CD4-positive, alpha-beta T cell treated with Interleukin-4 for 4 hours (primary cell): ENCODE results near the gene CAGE1.
A peak's percentile ranks its signal among the peaks of the same experiment; 100 is the strongest.
"Not testable (repeated sequence)": the region's sequence is repeated elsewhere in the genome, so short reads cannot be mapped to it uniquely, and the experiment has no call there.

Experiments used
- DNase-seq: peaks from one replicate; pipeline ENCODE4 v3.0.0-alpha.2; 2020

CAGE1 gene

GRCh38 chr6:7335519-7335918 is 54.0 kb downstream of the CAGE1 start:
- no peak for DNase-seq

DNA sequence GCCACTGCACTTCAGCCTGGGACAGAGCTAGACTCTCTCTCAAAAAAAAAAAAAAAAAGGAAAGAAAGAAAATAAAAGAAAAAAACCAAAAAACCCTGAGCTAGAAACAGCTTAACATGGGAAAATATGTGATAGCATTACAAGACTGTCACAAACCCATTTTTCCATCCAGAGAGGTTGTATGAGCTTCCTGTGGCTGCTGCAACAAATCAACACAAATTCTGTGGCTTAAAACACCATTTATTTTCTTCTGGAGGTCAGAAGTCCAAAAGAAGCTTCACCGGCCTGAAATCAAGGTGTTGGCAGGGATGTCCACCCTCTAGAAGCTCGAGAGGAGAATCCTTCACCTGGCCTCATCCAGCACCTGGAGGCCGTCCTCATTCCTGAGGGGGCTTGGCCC is 54.9 kb downstream of the CAGE1 start:
- no peak for DNase-seq

DNA sequence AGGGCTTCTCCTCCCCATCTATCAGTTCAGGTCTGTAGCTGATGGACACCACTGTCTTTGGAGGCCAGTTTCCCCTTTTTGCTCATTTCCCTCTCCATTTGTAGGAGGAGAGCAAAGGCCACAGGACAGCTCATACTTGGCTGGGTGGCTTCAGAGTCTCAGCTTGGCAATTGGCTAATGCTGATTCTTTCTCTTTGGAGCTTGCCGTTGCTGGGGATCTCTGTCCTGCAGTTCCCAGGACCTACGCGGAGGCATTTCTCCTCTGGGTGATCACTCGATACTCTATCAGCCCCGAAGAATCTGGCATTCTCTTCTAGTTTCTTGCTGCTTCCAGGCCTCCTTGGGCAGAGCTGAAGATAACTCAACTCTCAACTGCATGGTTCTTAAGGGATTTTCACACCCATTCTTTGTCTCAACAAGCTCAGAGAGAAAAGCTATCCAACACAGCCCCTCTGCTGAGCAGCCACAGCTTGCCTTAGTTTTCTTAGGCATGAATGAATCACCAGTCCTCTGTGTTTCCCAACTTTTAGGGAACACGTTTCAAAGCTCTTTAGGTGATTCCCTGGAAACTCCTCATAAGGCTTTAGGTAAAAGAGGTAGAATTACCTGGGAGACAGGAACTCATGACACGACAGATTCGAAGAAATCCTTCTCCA is 57.3 kb downstream of the CAGE1 start:
- no peak for DNase-seq

DNA sequence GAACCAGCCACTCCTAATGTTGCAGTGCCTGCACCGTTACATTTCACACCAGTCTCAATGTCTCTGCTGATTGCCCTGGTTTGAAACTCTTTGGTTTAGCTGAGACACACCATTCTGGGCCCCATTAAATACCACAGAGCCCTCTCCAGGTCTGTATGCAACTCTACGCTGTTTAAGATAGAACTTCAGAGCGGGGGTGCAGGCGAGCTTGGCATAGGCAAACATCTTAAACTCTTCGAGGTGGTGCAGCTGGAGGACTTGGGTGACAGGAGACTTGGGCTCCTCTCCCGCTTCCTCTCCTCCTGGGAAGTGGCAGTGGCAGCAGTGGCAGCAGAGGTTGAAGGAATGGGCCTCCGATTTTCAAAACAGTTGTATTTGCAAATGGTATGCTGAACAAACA is 58.1 kb downstream of the CAGE1 start:
- no peak for DNase-seq

DNA sequence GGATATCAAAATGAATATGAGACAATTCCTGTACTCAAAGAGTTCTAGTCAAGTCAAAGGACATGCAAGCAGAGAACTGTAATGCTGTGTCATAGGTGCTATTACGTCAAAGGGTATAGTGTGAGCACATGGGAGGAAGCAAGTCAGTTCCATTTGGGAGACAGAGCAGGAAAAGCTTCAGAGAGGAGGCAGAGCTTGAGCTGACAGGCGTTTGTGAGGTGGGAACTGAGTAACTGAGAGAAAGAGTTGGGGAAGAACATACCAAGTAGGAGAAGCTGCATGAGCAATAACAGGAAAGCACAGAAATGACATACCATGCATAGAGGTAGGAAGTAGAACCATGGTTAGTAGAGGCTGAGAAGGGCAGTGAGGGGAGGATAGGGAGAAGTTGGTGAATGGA is 61.3 kb downstream of the CAGE1 start:
- DNase-seq, result no peak

- no peak for DNase-seq
These were observed 63.8 kb downstream of the CAGE1 start for GRCh38 chr6:7325750-7326149.

DNA sequence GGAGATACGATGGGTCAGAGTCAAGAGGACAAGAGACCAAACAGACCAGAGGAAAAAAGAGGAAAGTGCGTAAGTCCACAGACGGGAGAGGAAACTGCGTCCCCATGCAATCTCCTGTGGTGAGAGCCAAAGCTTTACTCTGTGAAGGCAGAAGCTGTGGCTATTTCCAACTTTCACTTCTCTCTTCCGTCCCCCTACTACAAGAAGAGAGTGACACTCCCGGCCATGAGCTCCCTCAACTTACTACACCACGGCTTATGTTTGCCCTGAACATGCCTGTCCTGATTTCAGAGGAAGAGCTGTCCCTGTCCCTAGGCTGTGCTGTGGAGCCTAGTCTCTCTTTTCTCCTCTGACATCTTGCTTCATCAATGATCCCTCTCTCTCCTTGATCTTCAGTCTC is 65.0 kb downstream of the CAGE1 start:
- peak; percentile 15 for DNase-seq

DNA sequence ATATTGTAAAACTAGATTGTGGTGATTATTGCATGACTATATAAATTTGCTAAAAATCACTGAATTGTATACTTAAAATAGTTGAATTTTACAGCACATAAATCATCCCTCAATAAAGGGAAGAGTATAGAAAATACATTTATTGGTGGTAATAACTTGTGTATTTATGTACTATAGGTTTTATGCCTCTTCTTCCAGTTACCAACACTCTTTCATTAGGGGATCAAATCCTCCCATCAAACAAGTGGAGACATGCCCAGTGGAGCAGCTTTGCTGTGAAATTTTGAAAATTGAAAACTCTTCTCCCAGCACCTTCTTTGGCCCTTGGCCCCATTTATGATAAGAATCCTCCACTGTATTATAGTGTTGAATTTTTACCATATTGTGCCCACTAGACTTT is 66.5 kb downstream of the CAGE1 start:
- no peak for DNase-seq

DNA sequence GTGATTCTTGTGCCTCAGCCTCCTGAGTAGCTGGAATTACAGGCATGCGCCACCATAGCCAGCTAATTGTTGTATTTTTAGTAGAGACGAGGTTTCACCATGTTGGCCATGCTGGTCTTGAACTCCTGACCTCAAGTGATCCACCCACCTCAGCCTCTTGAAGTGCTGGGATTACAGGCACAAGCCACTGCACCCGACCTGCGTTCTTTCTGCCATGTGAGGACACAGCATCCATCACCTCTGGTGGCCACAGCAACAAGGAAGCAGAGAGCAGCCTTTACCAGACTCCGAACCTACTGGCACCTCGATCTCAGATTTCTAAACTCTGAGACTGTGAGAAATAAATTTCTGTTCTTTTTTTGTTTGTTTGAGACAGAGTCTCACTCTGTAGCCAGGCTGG is 67.7 kb downstream of the CAGE1 start:
- DNase-seq, result not testable (repeated sequence)

GRCh38 chr6:7319406-7319805 is 70.1 kb downstream of the CAGE1 start:
- DNase-seq, result not testable (repeated sequence)

- DNase-seq, result no peak
These were observed 72.0 kb downstream of the CAGE1 start for GRCh38 chr6:7317538-7317937.

- no peak for DNase-seq
These were observed 72.6 kb downstream of the CAGE1 start for GRCh38 chr6:7316658-7317533.

GRCh38 chr6:7315948-7316365 is 73.6 kb downstream of the CAGE1 start:
- no peak for DNase-seq

DNA sequence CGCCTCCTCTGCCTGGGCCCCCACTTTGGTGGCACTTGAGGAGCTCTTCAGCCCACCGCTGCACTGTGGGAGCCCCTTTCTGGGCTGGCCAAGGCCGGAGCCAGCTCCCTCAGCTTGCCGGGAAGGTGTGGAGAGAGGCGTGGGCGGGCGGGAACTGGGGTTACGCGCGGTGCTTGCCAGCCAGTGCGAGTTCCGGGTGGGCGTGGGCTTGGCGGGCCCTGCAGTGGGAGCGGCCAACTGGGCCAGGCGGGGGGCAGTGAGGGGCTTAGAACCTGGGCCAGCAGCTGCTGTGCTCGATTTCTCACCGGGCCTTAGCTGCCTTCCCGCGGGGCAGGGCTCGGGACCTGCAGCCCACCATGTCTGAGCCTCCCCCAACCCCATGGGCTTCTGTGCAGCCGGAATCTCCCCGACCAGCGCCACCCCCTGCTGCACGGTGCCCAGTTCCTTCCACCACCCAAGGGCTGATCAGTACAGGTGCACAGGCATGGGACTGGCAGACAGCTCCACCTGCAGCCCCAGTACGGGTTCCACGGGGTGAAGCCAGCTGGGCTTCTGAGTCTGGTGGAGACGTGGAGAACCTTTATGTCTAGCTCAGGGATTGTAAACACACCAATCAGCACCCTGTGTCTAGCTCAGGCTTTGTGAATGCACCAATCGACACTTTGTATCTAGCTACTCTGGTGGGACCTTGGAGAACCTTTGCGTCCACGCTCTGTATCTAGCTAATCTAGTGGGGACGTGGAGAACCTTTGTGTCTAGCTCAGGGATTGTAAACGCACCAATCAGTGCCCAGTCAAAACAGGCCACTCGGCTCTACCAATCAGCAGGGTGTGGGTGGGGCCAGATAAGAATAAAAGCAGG is 74.2 kb downstream of the CAGE1 start:
- not testable (repeated sequence) for DNase-seq

DNA sequence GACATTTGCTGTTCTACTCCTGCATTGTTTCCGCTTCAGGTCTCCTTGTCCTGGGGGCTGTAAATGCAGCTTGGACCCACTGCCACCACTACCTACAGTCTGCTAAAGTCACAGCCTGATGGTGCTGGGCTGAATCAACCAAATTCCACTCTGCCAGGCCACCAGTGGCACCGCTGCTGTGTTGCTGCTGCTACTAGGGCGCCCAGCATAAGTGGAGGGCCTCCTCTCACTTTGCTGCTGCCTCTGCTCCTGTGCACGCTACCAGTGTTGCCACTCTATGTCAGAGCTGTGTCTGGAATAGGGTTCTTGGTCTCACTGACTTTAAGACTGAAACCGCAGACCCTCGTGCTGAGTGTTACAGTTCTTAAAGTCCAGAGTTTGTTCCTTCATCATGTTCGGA is 75.1 kb downstream of the CAGE1 start:
- no peak for DNase-seq

GRCh38 chr6:7313505-7314165 is 75.9 kb downstream of the CAGE1 start:
- DNase-seq, result no peak

DNA sequence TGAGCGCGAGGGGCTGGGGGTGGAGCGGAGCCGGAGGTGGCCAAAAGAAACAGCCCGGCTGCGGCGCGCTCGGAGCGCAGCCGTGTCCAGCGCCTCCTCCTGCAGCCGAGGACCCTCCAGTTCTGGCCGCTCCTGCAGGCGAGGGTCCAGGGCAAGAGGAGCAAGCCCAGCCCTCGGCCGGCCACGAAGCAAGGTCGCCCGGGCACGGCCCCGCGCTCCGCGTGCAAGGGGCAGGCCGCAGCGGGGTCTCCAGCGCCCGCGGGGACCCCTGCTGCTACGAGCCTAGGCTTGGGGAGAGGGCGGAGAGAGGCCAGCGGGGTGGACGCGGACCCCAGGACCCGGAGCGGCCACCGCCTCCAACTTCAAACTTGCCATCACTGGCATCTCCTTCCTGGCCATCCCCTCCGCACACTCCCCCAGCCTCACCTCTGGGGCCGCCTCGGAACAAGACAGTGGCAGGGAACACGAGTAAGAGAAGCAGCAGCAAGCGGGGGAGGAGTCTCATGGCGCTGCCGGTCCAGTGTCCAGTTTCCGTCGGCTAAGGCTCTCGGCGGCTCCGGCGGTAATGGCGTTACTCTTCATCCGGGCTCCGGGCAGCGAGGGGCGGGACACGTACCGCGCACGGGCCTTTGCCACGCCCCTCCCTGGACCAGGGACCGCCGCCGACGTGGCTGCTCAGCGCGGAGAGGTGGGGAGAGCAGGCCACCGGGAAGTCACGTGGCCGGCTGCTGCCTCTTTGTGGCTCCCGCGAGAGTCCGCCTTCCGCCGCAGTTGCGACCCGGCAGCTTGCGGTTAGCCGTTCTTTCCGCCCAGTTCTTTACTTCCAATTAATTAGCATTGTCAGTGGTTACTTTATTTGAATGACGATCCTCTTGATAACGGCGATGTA is 76.7 kb downstream of the CAGE1 start, which contains the start of gene SSR1:
Gene SSR1 (minus strand): TSS at position 584 of the 889 bp plus-strand sequence. CDS start 79 bp downstream, at position 505.
- peak; percentile 93 for DNase-seq

- DNase-seq, result peak; percentile 11
These were observed 77.5 kb downstream of the CAGE1 start for GRCh38 chr6:7311917-7312615.

DNA sequence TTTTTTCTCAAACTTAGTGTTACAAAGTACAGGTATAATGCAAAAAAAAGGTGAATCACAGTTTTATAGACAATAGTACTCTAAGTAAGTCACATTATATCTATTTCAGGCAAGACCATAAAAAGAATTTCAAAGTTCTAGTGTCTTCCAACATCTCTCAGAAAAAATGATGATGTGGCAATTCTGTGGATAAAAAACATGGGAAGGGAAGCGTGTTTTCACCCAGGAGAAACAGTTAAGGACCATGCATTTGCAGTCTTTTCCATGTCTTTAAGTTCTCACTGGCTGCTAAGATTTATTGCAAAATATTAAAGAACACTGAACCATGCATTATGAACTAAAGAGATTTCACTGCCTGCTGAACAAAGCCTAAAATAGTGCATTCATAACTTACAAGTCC is 78.4 kb downstream of the CAGE1 start:
- DNase-seq, result no peak

DNA sequence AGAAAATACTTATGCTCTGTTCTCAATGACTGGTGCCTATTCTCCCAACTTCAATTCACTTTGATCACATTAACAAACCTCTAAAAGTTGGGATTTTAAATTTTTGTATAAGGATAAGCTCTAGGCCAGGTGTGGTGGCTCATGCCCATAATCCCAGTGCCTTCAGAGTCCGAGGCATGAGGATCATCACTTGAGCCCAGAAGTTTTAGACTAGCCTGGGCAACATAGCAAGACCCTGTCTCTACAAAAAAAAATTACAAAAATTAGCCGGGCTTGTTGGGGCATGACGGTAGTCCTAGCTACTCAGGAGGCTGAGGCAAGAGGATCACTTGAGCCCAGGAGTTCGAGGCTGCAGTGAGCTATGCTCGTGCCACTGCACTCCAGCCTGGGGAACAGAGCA is 80.5 kb downstream of the CAGE1 start:
- no peak for DNase-seq

DNA sequence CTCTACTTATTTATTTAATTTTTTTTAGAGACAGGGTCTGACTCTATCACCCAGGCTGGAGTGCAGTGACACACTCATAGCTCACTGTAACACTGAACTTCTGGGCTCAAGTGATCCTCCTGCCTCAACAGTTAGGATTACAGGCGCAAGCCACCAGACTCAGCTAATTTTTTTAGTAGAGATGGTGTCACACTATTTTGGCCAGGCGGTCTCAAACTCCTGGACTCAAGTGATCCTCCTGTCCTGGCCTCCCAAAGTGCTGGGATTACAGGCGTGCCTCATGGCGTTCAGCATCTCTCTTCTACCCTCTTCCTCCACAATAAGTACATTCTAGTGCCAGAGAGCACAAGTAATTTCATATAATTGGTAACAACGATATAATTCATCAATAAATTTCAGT is 82.0 kb downstream of the CAGE1 start:
- DNase-seq, result no peak
